Non-pigmented ciliary epithelial cell (primary cell): ENCODE measurements around the gene TJP2.

ENCODE experiments used
- DNase-seq: peaks from one replicate; pipeline ENCODE4 v3.0.0-alpha.2; 2010; ENCODE audit warnings: low read depth

The TJP2 gene

GRCh38 chr9:69173891-69174615 lies at the start of gene TJP2:
TJP2 (plus strand) TSS chr9:69174277; CDS start chr9:69174373, 96 bp downstream.
- no peak for DNase-seq

- DNase-seq = peak; percentile 37
These were observed 43.3 kb upstream of the TJP2 start for GRCh38 chr9:69130456-69131441.

- DNase-seq = peak; percentile 74
These were observed 42.4 kb upstream of the TJP2 start for GRCh38 chr9:69131682-69132081.

- DNase-seq = no peak
These were observed 41.7 kb upstream of the TJP2 start for GRCh38 chr9:69132361-69132760.

- no peak for DNase-seq
These were observed 39.7 kb upstream of the TJP2 start for GRCh38 chr9:69134412-69134811.

- DNase-seq = no peak
These were observed 37.9 kb upstream of the TJP2 start for GRCh38 chr9:69136185-69136584.

GRCh38 chr9:69136779-69137178 lies 37.3 kb upstream of the TJP2 start:
- no peak for DNase-seq

- DNase-seq = no peak
These were observed 36.8 kb upstream of the TJP2 start for GRCh38 chr9:69137311-69137710.

GRCh38 chr9:69139596-69139995 lies 34.5 kb upstream of the TJP2 start:
- DNase-seq = no peak

- DNase-seq = no peak
These were observed 33.8 kb upstream of the TJP2 start for GRCh38 chr9:69140123-69140735.

GRCh38 chr9:69141851-69142250 lies 32.2 kb upstream of the TJP2 start:
- no peak for DNase-seq

GRCh38 chr9:69143291-69143690 lies 30.8 kb upstream of the TJP2 start:
- DNase-seq = no peak

- no peak for DNase-seq
These were observed 28.8 kb upstream of the TJP2 start for GRCh38 chr9:69145144-69145715.

GRCh38 chr9:69147041-69147834 lies 26.8 kb upstream of the TJP2 start:
- no peak for DNase-seq

GRCh38 chr9:69149321-69149807 lies 24.7 kb upstream of the TJP2 start:
- peak; percentile 81 for DNase-seq

GRCh38 chr9:69151506-69151905 lies 22.6 kb upstream of the TJP2 start:
- DNase-seq = no peak

GRCh38 chr9:69153707-69154521 lies 20.2 kb upstream of the TJP2 start:
- DNase-seq = no peak

- DNase-seq = no peak
These were observed 18.6 kb upstream of the TJP2 start for GRCh38 chr9:69155341-69156030.

GRCh38 chr9:69157751-69158466 lies 16.2 kb upstream of the TJP2 start:
- DNase-seq = peak; percentile 55
